Keratinocyte (primary cell): ENCODE data around the gene MAFF. TPM values are rescaled to one million over a fixed set of nuclear protein-coding genes. Genes with fewer than 3 reads are reported as not detected.

ENCODE experiments used
- DNase-seq: peaks from one replicate; pipeline ENCODE4 v3.0.0-alpha.2; 2011; ENCODE audit warnings: low read depth, missing footprints, low spot score
- FAIRE-seq: peaks from 2 replicates; lab custom pipeline; 2011; peaks lifted over from hg19 to GRCh38; lab: Jason Lieb, UNC
- H2AFZ ChIP-seq: 2 replicates; pipeline ENCODE4 v1.6.0; 2012; ENCODE audit warnings: low read length, control low read depth, inconsistent platforms; ENCODE audit not compliant: control insufficient read depth
- H3K27ac ChIP-seq: 2 replicates; pipeline ENCODE4 v1.5.1; 2011; ENCODE audit warnings: low read length; ENCODE audit not compliant: control insufficient read depth, insufficient read depth
- H3K27me3 ChIP-seq: 3 replicates; pipeline ENCODE4 v1.6.0; 2011; ENCODE audit warnings: low read length; ENCODE audit not compliant: control insufficient read depth, insufficient read depth; ENCODE audit errors: extremely low read depth
- H3K36me3 ChIP-seq, 2 experiments: 2 replicates in 1 of 2; 3 replicates in 1 of 2; pipeline ENCODE4 v1.5.1; 2011; ENCODE audit warnings: low read length in 2 of 2, mild to moderate bottlenecking in 1 of 2; ENCODE audit not compliant: control insufficient read depth in 2 of 2, insufficient read depth in 2 of 2; ENCODE audit errors: extremely low read depth in 1 of 2
- H3K4me1 ChIP-seq: 3 replicates; pipeline ENCODE4 v1.5.1; 2011; ENCODE audit warnings: low read length; ENCODE audit not compliant: control insufficient read depth, insufficient read depth; ENCODE audit errors: extremely low read depth
- H3K4me2 ChIP-seq: 3 replicates; pipeline ENCODE4 v1.6.0; 2011; ENCODE audit warnings: low read depth, low read length; ENCODE audit not compliant: control insufficient read depth, insufficient read depth; ENCODE audit errors: extremely low read depth
- H3K4me3 ChIP-seq, 3 experiments: fragments of 200-600 bp in 1 of 3; sonication (generic) in 1 of 3; 2 replicates in 2 of 3; 3 replicates in 1 of 3; pipeline ENCODE4 v1.5.1; 2011 to 2016; ENCODE audit warnings: low read length in 3 of 3, mild to moderate bottlenecking in 3 of 3, control low read depth in 2 of 3, inconsistent platforms in 1 of 3, low read depth in 1 of 3, mixed read lengths in 1 of 3, mixed run types in 1 of 3, moderate library complexity in 1 of 3; ENCODE audit not compliant: control insufficient read depth in 2 of 3, insufficient read depth in 2 of 3; ENCODE audit errors: extremely low read depth in 1 of 3
- H3K79me2 ChIP-seq: 2 replicates; pipeline ENCODE4 v1.6.0; 2012; ENCODE audit warnings: low read length; ENCODE audit not compliant: control insufficient read depth, insufficient read depth
- H3K9ac ChIP-seq: 3 replicates; pipeline ENCODE4 v1.6.0; 2011; ENCODE audit warnings: low read length; ENCODE audit not compliant: control insufficient read depth, insufficient read depth; ENCODE audit errors: extremely low read depth
- H3K9me1 ChIP-seq: 3 replicates; pipeline ENCODE4 v1.6.0; 2011; ENCODE audit warnings: low read length; ENCODE audit not compliant: control insufficient read depth, insufficient read depth; ENCODE audit errors: extremely low read depth
- H3K9me3 ChIP-seq: 2 replicates; pipeline ENCODE4 v1.5.1; 2012; ENCODE audit warnings: low read depth, low read length; ENCODE audit not compliant: control insufficient read depth
- H4K20me1 ChIP-seq: 3 replicates; pipeline ENCODE4 v1.6.0; 2011; ENCODE audit warnings: low read length; ENCODE audit not compliant: control insufficient read depth, insufficient read depth; ENCODE audit errors: extremely low read depth
- EZH2 ChIP-seq: IDR thresholded peaks from one replicate; pipeline ENCODE4 v1.6.1; 2012; ENCODE audit warnings: inconsistent platforms, mild to moderate bottlenecking, low read length, moderate library complexity
- dilution Hi-C: fragments of 300-500 bp; cut with MboI; formaldehyde crosslinking; loops from one replicate; pipeline ENCODE4 v1.7.0; 2020; ENCODE audit warnings: low sequenced_read_pairs; ENCODE audit not compliant: extremely low pct_ligation_motif_present
- polyA plus RNA-seq, 5 experiments: library from polyadenylated mRNA; depleted of rRNA in 3 of 5; stranded (reverse) in 3 of 5; stranded (forward) in 1 of 5; unstranded in 1 of 5; fragments of >200 nt; gene quantifications; 1 replicate in 1 of 5; 2 replicates in 3 of 5; 3 replicates in 1 of 5; pipeline versions ENCODE4 v1.2.1 to v1.2.3, GENCODE V29; 2011 to 2012; ENCODE audit warnings: missing spikeins in 2 of 5, low read depth in 1 of 5, low replicate concordance in 1 of 5
- TF ChIP-seq, protein P1 (sequence below), 3 experiments: IDR thresholded peaks in 1 of 3; conservative IDR thresholded peaks in 1 of 3; optimal IDR thresholded peaks in 1 of 3; 2 replicates in 2 of 3; 3 replicates in 1 of 3; pipeline versions ENCODE3 to v1.5.1; 2011; ENCODE audit warnings: low read length in 3 of 3, mild to moderate bottlenecking in 3 of 3, moderate library complexity in 2 of 3, control low read depth in 1 of 3, inconsistent platforms in 1 of 3; ENCODE audit not compliant: insufficient read depth in 2 of 3; ENCODE audit errors: extremely low read depth in 1 of 3

MAFF gene
- polyA plus RNA-seq, 1 donor (not counting 4 experiments of a cell fraction or from before 2014, with no cell fraction given): 10.5 TPM

DNA sequence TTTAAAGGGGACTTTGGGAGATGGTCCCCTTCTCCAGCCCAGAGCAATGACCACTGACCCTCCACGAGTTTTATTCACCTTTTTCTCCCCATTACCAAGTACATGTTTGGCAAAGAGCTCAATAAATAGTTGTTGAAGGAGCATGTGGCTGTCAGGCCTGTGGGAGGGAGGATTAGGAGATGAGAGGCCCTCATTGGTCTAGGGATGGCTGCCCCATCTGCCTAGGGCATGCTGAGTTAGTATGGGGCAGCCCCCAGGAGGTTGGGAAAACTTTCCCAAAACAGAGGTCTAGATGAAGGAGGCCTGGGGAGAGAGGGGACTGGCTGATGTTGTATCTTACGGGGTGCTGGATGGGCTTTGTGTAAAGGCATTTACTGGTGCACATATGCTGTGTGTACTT lies 10.6 kb downstream of the MAFF start:
- TF ChIP-seq, protein P1, sequence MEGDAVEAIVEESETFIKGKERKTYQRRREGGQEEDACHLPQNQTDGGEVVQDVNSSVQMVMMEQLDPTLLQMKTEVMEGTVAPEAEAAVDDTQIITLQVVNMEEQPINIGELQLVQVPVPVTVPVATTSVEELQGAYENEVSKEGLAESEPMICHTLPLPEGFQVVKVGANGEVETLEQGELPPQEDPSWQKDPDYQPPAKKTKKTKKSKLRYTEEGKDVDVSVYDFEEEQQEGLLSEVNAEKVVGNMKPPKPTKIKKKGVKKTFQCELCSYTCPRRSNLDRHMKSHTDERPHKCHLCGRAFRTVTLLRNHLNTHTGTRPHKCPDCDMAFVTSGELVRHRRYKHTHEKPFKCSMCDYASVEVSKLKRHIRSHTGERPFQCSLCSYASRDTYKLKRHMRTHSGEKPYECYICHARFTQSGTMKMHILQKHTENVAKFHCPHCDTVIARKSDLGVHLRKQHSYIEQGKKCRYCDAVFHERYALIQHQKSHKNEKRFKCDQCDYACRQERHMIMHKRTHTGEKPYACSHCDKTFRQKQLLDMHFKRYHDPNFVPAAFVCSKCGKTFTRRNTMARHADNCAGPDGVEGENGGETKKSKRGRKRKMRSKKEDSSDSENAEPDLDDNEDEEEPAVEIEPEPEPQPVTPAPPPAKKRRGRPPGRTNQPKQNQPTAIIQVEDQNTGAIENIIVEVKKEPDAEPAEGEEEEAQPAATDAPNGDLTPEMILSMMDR (optimal IDR thresholded peaks at IDR 0.05 in 1 of 3, IDR thresholded peaks at IDR 0.05 in 1 of 3, conservative IDR thresholded peaks at IDR 0.05 in 1 of 3; ENCODE audit: extremely low read depth in 1 of 3, insufficient read depth in 2 of 3, low read length in 3 of 3): no peak
- no peak for TF ChIP-seq EZH2
- dilution Hi-C loops: no loop called here
- FAIRE-seq (no peak), DNase-seq (no peak)
- peaks cover 30 to 31% of the 10 kb centered on the region in 2 experiments for H3K36me3 ChIP-seq
- H3K9me1 ChIP-seq: no peaks in the 10 kb centered on the region
- H2AFZ ChIP-seq: no peak overlapping the region
- peaks cover 6% of the 10 kb centered on the region for H4K20me1 ChIP-seq
- no peak overlapping the region for H3K4me3 ChIP-seq
- no peak overlapping the region for H3K27ac ChIP-seq
- no peak overlapping the region for H3K4me2 ChIP-seq
- peaks cover 48% of the 10 kb centered on the region for H3K79me2 ChIP-seq
- H3K4me1 ChIP-seq: peaks cover 13% of the 10 kb centered on the region
- no peaks in the 10 kb centered on the region for H3K27me3 ChIP-seq
- no peaks in the 10 kb centered on the region for H3K9me3 ChIP-seq
- no peak overlapping the region for H3K9ac ChIP-seq

DNA sequence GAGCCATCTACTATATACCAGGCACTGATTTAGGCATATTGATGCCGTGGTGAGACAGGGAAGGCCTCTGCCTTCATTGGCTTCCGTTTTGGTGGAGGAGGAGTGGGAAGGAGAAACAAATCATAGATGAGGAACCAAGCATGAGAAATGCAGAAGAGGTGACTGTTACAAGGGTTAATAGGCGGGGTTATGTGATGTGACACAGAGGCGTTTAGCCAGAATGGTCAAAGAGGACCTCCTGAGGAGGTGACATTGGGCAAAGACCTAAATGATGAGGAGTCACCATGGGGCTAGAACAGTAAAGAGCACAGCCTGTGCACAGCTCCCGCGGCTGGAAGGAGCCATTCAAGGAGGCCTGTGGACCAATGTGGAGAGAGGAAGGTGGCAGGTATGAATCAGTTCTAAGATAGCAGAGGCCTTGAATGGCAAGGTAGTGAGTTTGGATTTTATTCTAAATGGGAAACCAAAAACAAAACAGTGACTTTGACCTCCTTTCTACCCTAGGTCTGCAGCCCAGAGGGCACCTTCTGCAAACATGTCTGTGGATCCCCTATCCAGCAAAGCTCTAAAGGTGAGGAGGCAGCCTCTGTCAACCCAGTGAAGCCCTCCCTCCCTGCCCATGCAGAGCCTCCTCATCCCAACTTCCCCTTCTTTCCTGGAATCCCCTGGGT lies 11.7 kb downstream of the MAFF start:
- FAIRE-seq (peak; percentile 36), DNase-seq (no peak)
- H3K9me1 ChIP-seq: peaks cover 2% of the 10 kb centered on the region
- peaks cover 37% of the 10 kb centered on the region for H3K79me2 ChIP-seq
- peaks cover 22% of the 10 kb centered on the region for H3K4me1 ChIP-seq
- H3K9me3 ChIP-seq: no peaks in the 10 kb centered on the region
- H3K27me3 ChIP-seq: no peaks in the 10 kb centered on the region
- no peak overlapping the region for H3K9ac ChIP-seq
- dilution Hi-C loops: no loop called here
- H4K20me1 ChIP-seq: peaks cover 6% of the 10 kb centered on the region
- H2AFZ ChIP-seq: no peak overlapping the region
- TF ChIP-seq, protein P1 (optimal IDR thresholded peaks at IDR 0.05 in 1 of 3, IDR thresholded peaks at IDR 0.05 in 1 of 3, conservative IDR thresholded peaks at IDR 0.05 in 1 of 3; ENCODE audit: extremely low read depth in 1 of 3, insufficient read depth in 2 of 3, low read length in 3 of 3): no peak
- no peak for TF ChIP-seq EZH2
- no peak overlapping the region for H3K4me3 ChIP-seq
- no peak overlapping the region for H3K27ac ChIP-seq
- no peak overlapping the region for H3K4me2 ChIP-seq
- H3K36me3 ChIP-seq: peaks cover 27 to 28% of the 10 kb centered on the region in 2 experiments
